HK-2 (cell line): ENCODE results near the gene CROCC2.
"Not testable (repeated sequence)": the region's sequence is repeated elsewhere in the genome, so short reads cannot be mapped to it uniquely, and the experiment has no call there.

Experiments
- DNase-seq: peaks from one replicate; pipeline ENCODE4 v3.0.0-alpha.2; 2018; ENCODE audit not compliant: unreplicated experiment

CROCC2 gene

DNA sequence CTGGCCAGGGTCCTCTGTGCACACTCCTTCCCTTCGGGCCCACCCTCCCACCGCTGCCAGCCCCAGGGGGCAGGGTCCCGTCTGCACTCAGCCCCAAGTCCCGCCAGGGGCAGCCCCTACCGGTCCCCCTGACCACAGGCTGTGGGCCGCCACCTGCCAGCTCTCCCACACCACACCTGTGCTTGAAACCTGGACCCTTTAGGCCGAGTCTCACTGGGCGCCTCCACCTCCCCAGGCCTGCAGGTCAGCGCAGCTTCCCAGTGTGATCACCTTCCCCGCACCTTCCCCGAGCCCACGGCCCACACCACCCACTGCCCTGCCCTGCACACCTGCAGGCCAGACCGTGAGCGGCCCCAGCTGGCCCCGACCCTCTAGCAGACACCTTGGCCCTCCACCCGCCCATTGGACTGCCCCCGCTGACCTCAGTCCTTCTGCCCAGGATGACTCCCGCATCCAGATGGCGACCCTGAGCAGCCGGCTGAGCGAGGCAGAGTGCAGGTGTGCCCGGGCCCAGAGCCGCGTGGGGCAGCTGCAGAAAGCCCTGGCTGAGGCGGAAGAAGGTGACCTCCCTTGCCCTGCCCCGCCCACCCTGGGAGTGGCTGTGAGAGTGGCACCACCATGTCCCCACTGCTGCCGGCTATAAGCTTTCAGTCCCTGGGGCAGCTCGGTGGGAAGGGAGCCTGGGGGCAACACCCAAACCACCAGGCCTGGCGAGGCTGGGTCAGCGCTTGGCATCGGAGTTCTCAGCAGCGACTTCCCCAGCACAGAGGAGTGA lies 61.0 kb downstream of the CROCC2 start:
- no peak for DNase-seq

DNA sequence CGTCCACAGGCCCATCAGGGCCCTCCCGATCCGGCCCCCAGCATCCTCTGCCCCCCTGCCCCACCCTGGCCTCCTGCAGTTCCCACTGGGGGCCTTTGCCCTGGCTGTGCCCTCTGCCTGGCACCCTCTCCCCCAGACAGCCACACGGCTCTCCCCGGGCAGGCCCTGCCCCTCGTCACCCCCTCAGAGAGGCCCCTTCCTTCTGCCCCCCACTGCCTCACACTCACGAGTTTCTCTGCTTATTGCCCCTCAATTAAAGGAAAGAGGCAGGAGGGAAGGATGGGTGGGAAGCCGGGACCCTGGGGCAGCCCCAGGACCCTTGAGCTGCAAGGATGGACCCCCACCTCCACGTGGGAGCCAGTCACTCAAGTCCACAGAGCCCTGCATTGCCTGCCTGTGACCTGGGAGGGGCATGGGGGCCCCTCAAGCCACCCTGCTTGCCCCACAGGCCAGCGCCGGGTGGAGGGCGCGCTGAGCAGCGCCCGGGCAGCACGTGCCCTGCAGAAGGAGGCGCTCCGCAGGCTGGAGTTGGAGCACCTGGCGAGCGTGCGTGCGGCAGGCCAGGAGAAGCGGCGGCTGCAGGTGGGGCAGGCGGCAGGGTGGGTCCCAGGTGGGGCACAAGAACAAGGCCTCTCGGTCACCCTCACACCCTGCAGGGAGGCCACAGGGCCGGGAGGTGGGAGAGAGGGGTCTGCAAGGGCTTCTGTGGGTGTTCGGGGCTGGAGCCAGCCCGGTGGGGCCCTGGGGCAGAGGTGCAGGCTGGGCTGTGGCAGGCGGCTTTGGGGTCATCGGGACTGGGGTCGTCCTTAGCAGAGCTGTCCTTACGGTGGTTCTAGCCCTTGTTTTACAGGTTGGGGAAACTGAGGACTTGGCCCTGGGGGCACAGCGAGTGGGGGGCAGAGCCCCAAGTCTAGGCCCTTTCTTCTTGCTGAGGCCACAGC lies 61.8 kb downstream of the CROCC2 start:
- DNase-seq = no peak

GRCh38 chr2:240968731-240969624 lies 62.8 kb downstream of the CROCC2 start:
- DNase-seq = no peak

GRCh38 chr2:240970104-240970503 lies 64.0 kb downstream of the CROCC2 start:
- no peak for DNase-seq

DNA sequence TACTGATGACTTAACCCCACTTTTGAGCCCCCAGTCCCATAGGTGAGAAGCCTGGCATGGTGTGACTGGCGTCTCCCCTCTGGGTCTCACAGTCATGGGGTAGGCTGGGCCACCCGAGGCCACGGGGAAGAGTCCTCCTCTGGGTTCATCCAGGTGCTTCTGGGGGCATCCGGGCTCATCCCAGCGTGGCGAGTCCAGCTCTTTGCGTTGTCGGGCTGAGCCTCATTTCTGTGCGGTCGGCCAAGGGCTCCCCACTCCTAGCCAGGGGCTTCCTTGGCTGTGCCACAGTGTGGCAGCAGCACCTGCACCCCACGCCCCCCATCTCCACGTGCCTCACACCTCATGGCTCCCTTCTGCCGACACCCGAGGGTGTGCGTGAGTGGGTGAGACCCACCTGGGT lies 64.7 kb downstream of the CROCC2 start:
- no peak for DNase-seq

DNA sequence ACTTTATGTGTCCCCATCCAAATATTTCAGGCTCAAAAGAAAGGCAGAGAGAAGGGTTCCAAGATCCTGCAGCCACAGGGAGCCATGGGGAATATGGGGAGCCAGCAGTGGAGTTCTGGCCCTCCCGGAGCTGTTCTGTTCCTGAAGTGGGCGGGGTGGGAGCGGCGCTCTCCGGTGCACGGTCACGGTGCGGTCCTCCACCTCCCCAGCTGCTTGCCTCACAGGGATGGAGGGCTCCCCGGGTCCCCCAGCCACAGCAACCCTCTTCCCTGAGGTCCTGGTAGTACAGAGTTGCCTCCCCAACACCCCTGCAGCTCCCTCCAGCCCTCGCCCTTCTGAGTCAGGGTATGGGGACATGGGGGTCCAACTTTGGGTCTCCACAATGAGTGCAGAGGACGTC lies 66.1 kb downstream of the CROCC2 start:
- DNase-seq = no peak

GRCh38 chr2:240972636-240973521 lies 66.7 kb downstream of the CROCC2 start:
- no peak for DNase-seq

DNA sequence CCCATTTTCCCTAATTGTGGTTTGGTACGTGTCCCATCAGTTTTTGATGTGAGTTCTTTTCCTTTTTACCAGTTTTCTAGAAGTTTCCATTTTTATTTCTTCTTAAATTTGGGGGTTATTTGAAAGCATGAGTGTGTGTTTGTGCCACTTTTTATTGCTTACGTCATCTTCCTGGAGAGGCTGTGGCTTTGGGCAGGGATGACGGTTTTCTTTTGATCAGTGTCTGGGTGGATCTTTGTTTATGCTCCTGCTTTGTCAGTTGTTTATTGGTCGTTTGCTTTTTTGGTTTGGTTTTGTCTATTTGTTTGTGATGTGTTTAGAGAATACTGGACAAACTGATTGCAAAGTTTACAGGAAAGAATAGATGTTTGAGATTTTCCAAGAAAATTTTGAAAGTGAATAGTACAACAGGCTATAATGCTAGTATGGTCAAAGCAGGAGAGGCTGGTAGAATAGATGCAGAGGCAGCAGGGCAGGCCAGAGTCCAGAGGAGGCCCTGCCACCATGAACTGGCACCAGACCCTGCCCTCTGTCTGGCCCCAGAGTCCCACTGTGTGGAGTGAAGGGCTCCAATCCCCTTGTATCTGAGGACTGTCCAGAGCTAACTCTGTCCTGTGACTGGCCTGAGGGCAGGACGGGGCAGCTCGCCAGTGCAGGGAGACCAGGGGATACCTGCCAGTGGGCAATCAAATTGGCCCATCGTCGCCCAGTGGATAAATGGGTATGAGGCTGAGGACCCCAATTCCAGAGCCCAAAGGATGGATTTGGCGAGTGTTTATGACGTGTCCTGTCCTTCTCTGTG lies 68.8 kb downstream of the CROCC2 start:
- DNase-seq = no peak

- DNase-seq = not testable (repeated sequence)
These were observed 69.8 kb downstream of the CROCC2 start for GRCh38 chr2:240975903-240976302.

GRCh38 chr2:240981280-240981679 lies 75.1 kb downstream of the CROCC2 start:
- DNase-seq = no peak

DNA sequence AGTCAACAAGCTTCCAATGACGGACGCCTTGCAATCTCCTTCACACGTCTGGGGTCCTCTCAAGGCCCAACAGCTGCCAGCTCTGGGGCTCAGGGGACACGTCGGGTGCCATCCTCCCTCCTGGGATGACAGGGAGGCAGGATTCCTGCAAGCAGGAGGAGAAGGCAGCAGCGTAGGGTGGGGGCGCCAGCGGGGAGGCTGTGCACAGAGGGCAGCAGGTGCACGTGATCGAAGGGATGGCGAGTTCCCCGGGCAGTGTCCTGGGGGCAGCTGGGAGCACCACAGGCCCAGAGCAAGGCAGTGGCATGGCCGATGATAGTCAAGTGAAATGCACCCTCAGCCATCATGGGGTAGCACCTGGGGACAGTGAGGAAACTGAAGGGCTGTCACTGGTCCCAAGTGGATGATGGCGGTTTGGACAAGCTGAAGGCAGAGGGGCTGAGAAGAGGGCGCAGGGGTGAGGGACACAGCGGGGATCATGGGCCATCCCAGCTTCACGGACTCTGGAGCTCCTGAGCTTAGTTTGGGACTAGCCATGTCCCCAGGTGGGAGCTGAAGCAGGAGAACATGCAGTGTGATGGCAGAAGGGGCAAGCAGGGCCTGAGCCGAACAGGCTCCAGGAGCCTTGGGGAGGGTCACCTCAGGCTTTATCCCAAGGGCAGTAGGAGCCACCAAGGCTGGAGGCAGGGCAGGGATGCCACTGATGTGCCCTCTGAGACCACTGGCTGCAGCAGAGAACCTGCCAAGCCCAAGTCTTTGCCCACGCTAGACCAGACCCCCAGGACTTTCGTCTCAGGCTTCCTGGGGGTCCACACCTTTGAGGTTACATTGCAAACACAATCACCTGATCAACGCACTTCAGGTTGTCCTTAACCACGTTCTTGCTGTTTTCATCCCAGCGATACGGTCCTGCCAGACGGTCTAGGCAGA lies 76.0 kb downstream of the CROCC2 start:
- no peak for DNase-seq

GRCh38 chr2:240982821-240983281 lies 76.7 kb downstream of the CROCC2 start:
- no peak for DNase-seq

GRCh38 chr2:240983361-240983995 lies 77.3 kb downstream of the CROCC2 start:
- no peak for DNase-seq

DNA sequence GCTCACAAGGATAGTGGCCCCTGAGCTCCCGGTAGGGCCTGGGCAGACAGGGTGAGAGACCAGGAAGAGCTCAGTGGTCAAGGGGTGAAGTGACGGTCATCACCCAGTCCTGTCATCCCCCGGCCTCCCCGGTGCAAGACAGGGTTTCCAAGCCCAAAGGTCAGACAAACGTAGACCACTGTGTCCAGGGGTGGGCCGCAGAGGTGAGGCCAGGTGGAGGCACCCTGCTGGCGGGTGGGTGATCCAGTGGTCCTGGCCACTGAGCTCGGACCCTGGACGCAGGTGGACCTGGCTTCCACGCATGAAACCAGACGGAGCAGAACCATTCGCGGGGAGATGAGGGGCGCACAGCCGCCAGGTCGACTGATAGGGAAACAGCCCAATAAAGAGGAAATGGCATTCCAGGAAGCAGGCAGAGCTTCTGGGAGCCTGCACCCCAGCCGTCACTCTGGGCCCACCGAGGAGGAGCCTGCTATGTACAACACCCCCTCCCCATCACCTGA lies 77.9 kb downstream of the CROCC2 start:
- DNase-seq = no peak

- DNase-seq = no peak
These were observed 80.0 kb downstream of the CROCC2 start for GRCh38 chr2:240985881-240986786.

- no peak for DNase-seq
These were observed 80.8 kb downstream of the CROCC2 start for GRCh38 chr2:240986787-240987411.

- no peak for DNase-seq
These were observed 81.5 kb downstream of the CROCC2 start for GRCh38 chr2:240987588-240987987.
